Stimulated activated CD4-positive, alpha-beta T cell treated with anti-CD3 and anti-CD28 coated beads, TNF-alpha, amount 100 ng/mL, for 1 hour (primary cell): Measurements from ENCODE around the gene COL8A1.

Experiments used
- DNase-seq, 3 donors: peaks; one replicate each; pipeline ENCODE4 v3.0.0-alpha.2; 2020; ENCODE audit warnings: low read depth in 3 of 3, low spot score in 1 of 3

COL8A1 gene

DNA sequence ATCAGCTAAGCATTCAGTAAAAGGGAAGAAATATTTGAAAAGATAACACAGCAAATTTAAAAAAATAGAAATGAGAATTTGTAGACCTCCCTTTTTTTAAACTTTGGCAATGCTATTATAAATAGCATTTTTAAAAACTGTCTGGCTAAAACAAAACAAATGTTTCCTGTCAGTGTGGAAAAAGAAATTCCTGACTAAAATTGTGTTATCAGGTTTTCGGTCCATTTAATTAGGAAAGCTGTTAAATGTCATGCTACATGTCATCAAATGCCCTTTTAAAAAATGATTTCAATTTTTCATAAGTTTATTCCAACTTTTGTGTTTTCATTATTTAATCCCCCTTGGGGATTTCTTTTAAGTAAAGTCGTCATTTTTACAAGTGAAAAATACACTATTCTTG, 29.6 kb downstream of the COL8A1 start:
- no peak for DNase-seq

DNA sequence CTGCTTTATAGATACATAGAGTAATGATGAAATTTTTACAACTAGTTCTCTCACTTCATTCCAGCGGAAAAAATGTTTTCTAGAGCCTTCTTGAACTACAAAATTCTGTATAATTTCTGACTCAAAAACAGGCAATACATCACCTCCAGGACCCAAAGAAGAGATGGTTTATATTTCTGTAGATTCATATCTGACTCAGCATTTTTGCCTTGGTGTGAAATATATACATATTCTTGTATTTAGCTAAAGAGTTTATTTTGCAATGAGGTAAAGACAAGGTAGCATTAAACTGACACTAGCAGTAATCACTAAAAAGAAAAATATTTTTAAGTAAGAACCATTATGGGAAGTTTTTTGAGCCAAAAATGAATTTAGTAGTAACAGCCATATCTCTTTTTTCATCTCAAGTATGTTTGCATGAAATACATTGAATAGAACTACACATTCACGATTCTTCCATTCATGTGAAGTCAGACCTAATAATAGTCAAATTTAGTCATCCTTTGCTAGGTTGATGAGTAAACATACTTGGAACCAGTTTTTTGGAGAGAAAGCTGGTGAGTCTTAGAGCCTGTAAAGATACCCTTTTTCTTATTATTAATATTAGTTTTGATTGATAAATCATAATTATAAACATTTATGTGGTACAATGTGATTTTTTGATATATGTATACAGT, 31.6 kb downstream of the COL8A1 start:
- DNase-seq = no peak

- no peak for DNase-seq
Measured at GRCh38 chr3:99670556-99670950, 32.2 kb downstream of the COL8A1 start.

GRCh38 chr3:99674086-99674789, 35.8 kb downstream of the COL8A1 start:
- no peak for DNase-seq

GRCh38 chr3:99678023-99678422, 39.6 kb downstream of the COL8A1 start:
- no peak for DNase-seq

DNA sequence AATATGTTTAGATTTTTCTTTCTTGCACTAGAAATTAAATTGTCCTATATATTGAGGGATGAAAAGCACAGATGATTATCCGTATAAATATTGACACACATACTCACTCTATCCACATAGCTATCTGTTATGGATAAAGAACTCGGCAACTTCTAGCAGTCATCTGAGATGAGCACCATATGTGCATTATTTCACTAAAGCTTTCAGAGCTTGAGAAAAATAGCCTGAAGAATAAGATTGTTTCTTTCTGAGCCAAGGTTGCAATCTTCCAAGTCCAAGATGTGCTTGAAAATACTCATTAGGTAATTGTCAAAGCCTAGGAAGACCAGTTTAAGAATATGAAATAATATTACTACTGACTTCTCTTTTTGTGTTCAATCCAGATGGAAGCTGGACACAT, 40.5 kb downstream of the COL8A1 start:
- no peak for DNase-seq

- DNase-seq = no peak
Measured at GRCh38 chr3:99681512-99681911, 43.1 kb downstream of the COL8A1 start.

DNA sequence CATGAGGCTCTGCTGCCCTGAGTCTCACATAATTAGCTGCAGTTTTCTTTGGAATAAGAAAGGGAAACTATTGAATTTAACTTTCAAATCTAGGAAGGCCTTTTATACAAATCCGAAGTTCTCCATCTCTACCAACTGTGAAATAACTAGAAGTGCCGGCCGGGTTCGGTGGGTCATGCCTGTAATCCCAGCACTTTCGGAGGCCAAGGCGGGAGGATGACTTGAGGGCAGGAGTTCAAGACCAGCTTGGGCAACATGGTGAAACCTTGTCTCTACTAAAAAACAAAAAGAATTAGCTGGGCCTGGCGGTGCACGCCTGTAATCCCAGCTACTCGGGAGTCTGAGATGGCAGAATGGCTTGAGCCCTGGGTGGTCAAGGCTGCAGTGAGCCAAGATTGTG, 43.6 kb downstream of the COL8A1 start:
- no peak for DNase-seq

DNA sequence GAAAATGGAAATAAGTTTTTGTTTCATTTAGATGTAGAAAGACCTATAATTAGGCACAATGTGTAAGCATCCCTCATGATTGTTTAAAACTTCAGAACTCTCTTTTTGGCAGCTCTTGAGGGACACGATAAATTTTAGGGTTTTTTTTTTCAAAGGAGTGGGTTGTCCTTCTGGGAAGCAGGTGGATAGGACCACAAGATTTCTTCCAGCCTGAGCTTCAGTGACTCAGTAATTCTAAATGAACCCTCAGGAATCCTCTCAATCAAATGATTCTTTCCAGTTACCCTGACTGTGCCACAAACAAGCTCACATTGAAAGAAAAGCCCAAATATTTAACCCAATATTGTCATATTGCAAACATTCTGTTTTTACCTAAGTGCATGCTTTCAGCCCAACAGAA, 45.1 kb downstream of the COL8A1 start:
- no peak for DNase-seq

DNA sequence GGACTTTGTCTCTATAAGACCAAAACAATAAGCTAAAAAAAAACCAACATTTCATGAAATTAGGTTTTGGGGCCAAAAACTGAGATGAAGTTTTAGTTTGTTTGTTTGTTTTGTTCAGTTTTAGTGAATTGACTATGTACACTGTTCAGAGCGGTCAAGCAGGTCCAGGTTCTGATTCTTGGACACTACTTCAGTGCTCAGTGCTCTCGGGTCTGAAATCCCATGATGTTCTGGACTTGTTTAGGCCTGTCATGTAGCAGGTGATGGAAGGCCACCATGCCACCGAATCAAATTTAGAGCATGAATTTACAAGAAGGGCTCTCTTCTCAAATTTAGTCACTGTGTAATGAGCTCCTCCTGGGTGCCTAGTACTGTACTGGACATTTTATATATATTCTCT, 45.5 kb downstream of the COL8A1 start:
- no peak for DNase-seq

DNA sequence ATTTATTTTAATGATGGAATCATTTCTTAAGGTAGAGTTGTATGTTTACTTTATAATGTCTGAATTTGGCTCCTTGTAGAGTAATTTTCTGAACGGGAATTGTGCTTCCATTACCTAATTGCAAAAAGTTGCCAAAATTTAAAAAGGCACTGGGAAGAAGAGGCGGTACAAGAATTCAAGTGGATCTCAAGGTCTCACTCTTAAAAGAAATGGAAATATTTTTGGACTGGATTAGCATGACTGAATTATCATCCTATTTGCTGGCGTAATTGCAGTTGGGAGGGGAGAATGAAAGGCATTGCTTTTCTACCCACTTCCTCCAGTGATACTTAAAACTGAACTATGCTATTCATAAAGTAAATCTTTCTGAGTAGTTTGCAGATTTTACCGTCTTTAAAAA, 46.2 kb downstream of the COL8A1 start:
- no peak for DNase-seq

- DNase-seq = no peak
Measured at GRCh38 chr3:99686469-99686868, 48.1 kb downstream of the COL8A1 start.

DNA sequence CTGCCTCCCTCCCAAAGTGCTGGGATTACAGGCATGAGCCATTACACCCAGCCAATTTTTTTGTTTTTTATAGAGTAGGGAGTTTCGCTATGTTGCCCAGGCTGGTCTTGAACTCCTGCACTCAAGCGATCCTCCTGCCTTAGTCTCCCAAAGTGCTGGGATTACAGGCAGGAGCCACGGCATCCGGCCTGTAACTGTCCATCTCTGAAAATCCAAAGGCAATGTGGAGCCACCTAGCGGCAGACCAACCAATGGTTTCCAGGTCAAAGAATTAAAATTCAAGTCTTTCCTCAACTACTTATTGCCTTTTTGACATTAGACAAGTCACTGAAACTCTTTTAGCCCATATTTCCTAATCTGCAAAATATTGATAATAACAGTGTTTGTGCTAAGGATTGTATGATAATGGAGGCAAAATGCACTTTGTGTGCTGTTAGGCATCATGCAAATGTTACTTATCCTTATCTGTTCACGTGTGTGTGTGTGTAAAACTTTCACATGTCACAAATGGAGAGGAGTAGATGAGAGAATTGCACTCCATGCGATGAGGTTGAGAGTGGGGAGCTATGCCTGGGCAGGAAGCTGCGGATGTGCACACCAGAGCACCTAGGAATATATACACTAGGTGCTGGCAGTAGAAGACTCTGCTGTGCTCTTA, 48.7 kb downstream of the COL8A1 start:
- no peak for DNase-seq

GRCh38 chr3:99690761-99691369, 52.5 kb downstream of the COL8A1 start:
- no peak for DNase-seq

DNA sequence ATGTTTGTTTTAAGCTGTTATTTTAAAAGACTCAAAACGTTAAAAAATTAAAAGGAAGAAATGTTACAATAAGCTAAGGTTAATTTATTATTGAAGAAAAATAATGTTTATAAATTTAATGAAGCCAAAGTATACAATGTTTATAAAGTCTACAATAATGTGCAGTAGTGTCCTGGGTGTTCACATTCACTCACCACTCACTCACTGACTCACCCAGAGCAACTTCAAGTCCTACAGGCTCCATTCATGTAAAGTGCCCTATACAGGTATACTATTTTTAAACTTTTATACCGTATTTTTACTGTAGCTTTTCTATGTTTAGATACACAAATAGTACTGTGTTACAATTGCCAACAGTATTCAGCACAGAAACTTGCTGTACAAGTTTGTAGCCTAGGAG, 55.2 kb downstream of the COL8A1 start:
- DNase-seq = no peak

DNA sequence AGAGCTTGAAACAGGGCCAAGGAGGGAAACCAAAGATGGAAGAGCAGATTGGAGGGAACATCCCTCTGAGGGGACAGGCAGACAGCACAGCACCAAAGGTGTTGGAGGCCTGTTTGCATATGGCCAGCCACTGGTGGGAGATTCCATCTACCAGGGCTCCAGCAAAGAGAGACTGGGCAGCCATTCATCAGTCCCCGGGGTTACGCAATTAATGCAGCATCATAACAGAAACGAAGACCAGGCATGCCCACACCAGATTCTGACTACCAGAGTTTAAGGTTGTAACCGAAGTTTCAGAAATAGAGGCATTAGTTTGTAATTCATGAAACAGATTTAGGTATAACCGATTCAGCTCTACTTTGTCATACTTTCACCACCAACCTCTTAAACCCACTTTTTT, 58.1 kb downstream of the COL8A1 start:
- DNase-seq = no peak

GRCh38 chr3:99697250-99697649, 58.9 kb downstream of the COL8A1 start:
- DNase-seq = no peak

DNA sequence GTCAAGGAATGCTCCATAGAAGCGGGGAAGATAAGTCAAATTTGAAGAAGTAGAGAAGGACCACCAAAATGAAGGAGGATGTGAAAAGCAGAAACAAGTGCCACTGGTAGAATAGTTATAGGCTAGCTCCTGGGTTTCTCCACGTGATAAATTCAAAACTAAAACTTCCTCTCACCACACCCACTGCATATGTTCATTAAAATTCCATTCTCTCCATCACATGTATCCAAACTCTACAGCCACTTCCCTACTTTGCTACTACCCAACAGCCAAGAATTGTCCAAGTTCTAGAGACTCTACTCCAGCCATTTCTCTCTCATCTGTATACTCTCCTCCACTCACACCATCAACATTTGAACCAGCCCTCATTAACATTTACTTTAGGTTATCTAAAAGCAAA, 60.5 kb downstream of the COL8A1 start:
- no peak for DNase-seq

GRCh38 chr3:99699841-99700240, 61.4 kb downstream of the COL8A1 start:
- DNase-seq = no peak

DNA sequence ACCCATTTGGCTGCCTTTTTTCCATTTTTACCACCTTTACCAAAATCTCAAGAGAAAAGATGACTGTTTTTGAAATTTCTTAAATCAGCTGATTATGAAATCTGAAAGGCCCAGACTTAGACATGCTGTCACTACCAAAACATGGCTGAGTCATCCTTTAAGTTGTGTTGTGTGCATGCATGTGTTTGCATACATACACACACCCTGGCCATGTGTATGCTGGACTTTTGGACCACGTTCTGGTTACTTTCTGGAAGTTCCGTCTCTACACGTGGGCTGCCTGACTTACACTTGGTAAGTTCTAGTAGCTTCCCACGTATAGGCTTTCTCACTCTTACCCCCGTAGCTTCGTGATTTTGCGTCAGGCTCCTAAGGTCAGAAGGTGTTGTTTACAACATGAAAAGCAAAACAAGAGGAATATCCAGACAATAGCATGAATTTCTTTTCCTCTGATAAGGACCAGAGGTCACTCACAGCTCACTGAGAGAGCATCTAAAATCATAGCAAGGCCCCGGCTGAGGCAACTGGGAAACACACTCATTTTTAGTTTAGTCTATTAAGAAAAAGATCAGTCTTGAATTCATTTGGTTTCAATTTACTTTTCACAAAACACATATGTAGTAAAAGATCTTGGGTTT, 62.4 kb downstream of the COL8A1 start:
- no peak for DNase-seq
